Measurements from ENCODE around the gene YPEL4.

DNA sequence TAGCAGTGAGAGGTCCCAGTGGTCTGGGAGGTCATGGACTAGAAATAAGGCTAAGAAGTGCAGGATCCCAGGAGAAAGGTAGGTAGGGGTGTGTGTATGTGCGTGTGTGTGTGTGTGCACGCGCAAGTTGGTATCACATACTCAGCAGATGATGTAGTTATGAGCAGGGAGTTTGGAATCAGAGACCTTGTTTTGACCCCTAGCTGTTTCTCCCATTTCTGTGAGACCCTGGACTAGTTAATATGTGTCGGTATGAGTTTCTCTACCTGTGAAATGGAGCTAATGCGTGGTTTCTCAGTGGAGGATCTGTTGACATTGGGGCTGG, 50.9 kb downstream of the YPEL4 start:
- no peak for TF ChIP-seq GATA2 (IDR thresholded peaks at IDR 0.05; ENCODE audit: low read depth, low read length)
- no peak for TF ChIP-seq GATA3 (IDR thresholded peaks at IDR 0.05; ENCODE audit: low read depth, low read length)

All from SH-SY5Y (cell line).